GM23338 (cell line): ENCODE data around the gene PRKG2. TPM values are rescaled to one million over a fixed set of nuclear protein-coding genes. Genes with fewer than 3 reads are reported as not detected.

Experiments
- ATAC-seq: fragments of 200-7000 bp; cut with Tn5 transposase; 3 replicates; pipeline ENCODE4 v1.9.1; 2020
- DNase-seq: peaks from one replicate; pipeline ENCODE4 v3.0.0-alpha.2; 2015; ENCODE audit warnings: low spot score
- H2AFZ ChIP-seq: fragments of 200-600 bp; sonication (generic); 2 replicates; pipeline ENCODE4 v1.8.0; 2016; ENCODE audit warnings: antibody characterized with exemption, mild to moderate bottlenecking, moderate library complexity
- H3F3A ChIP-seq: fragments of 200-600 bp; sonication (generic); replicated peaks from 2 replicates; pipeline ENCODE4 v1.8.0; 2017; ENCODE audit warnings: antibody characterized with exemption, mixed run types, low read depth
- H3K27ac ChIP-seq: fragments of 200-600 bp; sonication (generic); 2 replicates; pipeline ENCODE4 v1.6.1; 2016; ENCODE audit warnings: low read depth
- H3K27me3 ChIP-seq: fragments of 200-600 bp; sonication (generic); 2 replicates; pipeline ENCODE4 v1.8.0; 2016; ENCODE audit warnings: mild to moderate bottlenecking, mixed run types, moderate library complexity; ENCODE audit not compliant: insufficient read depth
- H3K36me3 ChIP-seq: fragments of 200-600 bp; sonication (generic); 2 replicates; pipeline ENCODE4 v1.8.0; 2016; ENCODE audit warnings: mild to moderate bottlenecking; ENCODE audit not compliant: insufficient read depth
- H3K4me1 ChIP-seq: fragments of 200-600 bp; sonication (generic); 2 replicates; pipeline ENCODE4 v1.8.0; 2016; ENCODE audit warnings: mild to moderate bottlenecking, moderate library complexity; ENCODE audit not compliant: insufficient read depth
- H3K4me2 ChIP-seq: fragments of 200-600 bp; sonication (generic); 2 replicates; pipeline ENCODE4 v1.7.1; 2017; ENCODE audit warnings: mixed run types
- H3K4me3 ChIP-seq: fragments of 200-600 bp; sonication (generic); 2 replicates; pipeline ENCODE4 v1.6.1; 2016; ENCODE audit warnings: mixed run types
- H3K79me2 ChIP-seq: fragments of 200-600 bp; sonication (generic); replicated peaks from 2 replicates; pipeline ENCODE4 v1.8.0; 2017; ENCODE audit warnings: mild to moderate bottlenecking; ENCODE audit not compliant: insufficient read depth
- H3K9me2 ChIP-seq: fragments of 200-600 bp; sonication (generic); 2 replicates; pipeline ENCODE4 v1.8.0; 2017; ENCODE audit not compliant: insufficient read depth
- H4K20me1 ChIP-seq: fragments of 200-600 bp; sonication (generic); replicated peaks from 2 replicates; pipeline ENCODE4 v1.8.0; 2017; ENCODE audit warnings: mild to moderate bottlenecking; ENCODE audit not compliant: insufficient read depth
- H3K27ac Mint-ChIP-seq: 2 replicates; pipeline ENCODE4 v1.8.0; 2020; ENCODE audit warnings: inconsistent platforms, mild to moderate bottlenecking, moderate library complexity, mixed read lengths
- H3K27me3 Mint-ChIP-seq: 3 replicates; pipeline ENCODE4 v1.8.0; 2022; ENCODE audit warnings: low read depth, mild to moderate bottlenecking, moderate library complexity, mixed read lengths, inconsistent platforms; ENCODE audit not compliant: insufficient read depth, poor library complexity
- H3K36me3 Mint-ChIP-seq: 3 replicates; pipeline ENCODE4 v1.8.0; 2021; ENCODE audit warnings: low read depth, mild to moderate bottlenecking, inconsistent platforms, moderate library complexity, mixed read lengths
- H3K4me1 Mint-ChIP-seq: 3 replicates; pipeline ENCODE4 v1.8.0; 2020; ENCODE audit warnings: mild to moderate bottlenecking, inconsistent platforms, mixed read lengths
- H3K4me3 Mint-ChIP-seq: 3 replicates; pipeline ENCODE4 v1.8.0; 2021; ENCODE audit warnings: moderate library complexity, mild to moderate bottlenecking, inconsistent platforms, mixed read lengths
- H3K9me3 Mint-ChIP-seq: 3 replicates; pipeline ENCODE4 v1.8.0; 2020; ENCODE audit warnings: moderate library complexity, mild to moderate bottlenecking, inconsistent platforms, mixed read lengths
- CREB1 ChIP-seq: fragments of 250-450 bp; sonication (Bioruptor Pico); IDR thresholded peaks from 2 replicates; pipeline ENCODE4 v1.5.0; 2020; ENCODE audit warnings: low read depth, mild to moderate bottlenecking, moderate library complexity
- EZH2 ChIP-seq: fragments of 200-600 bp; sonication (generic); IDR thresholded peaks from one replicate; pipeline ENCODE4 v1.8.0; 2017; ENCODE audit warnings: antibody characterized with exemption, mild to moderate bottlenecking, low read depth; ENCODE audit not compliant: unreplicated experiment
- EZH2phosphoT487 ChIP-seq: fragments of 200-600 bp; sonication (generic); IDR thresholded peaks from one replicate; pipeline ENCODE4 v1.8.1; 2018; ENCODE audit warnings: antibody characterized with exemption; ENCODE audit not compliant: unreplicated experiment
- JUNB ChIP-seq: IDR thresholded peaks from one replicate; pipeline ENCODE4 v1.6.1; 2016; ENCODE audit warnings: antibody characterized with exemption; ENCODE audit not compliant: unreplicated experiment
- NANOG ChIP-seq: IDR thresholded peaks from 2 replicates; pipeline ENCODE4 v1.6.1; 2016; ENCODE audit warnings: antibody characterized with exemption, borderline replicate concordance
- POLR2AphosphoS5 ChIP-seq: IDR thresholded peaks from 2 replicates; pipeline ENCODE4 v1.6.1; 2016; ENCODE audit warnings: antibody characterized with exemption, low read depth
- polyA plus RNA-seq: library from polyadenylated mRNA; unstranded; fragments of >200 nt; fragmentation: Nextera tagmentation; extraction: Ambion mirVana; gene quantifications from 2 replicates; pipeline ENCODE4 v1.2.1, GENCODE V29; 2016
- total RNA-seq: library from RNA; depleted of rRNA; stranded (reverse); fragments of >200 nt; shearing (Covaris generic); gene quantifications from 2 replicates; pipeline ENCODE4 v1.2.3, GENCODE V29; 2014
- TF ChIP-seq, protein P1 (sequence below): IDR thresholded peaks from 2 replicates; pipeline ENCODE4 v1.6.1; 2016; ENCODE audit warnings: antibody characterized with exemption
- TF ChIP-seq, protein P2 (sequence below), 2 experiments: fragments of 200-600 bp in 1 of 2; sonication (generic) in 1 of 2; conservative IDR thresholded peaks; 2 replicates each; pipeline versions ENCODE4 v1.5.1 to v1.6.1; 2016 to 2017; ENCODE audit warnings: antibody characterized with exemption in 2 of 2, low read depth in 2 of 2, mild to moderate bottlenecking in 2 of 2, moderate library complexity in 1 of 2
- TF ChIP-seq, protein P3 (sequence below): IDR thresholded peaks from one replicate; pipeline ENCODE4 v1.6.1; 2018; ENCODE audit warnings: antibody characterized with exemption; ENCODE audit not compliant: unreplicated experiment
- TF ChIP-seq, protein P4 (sequence below): fragments of 250-450 bp; sonication (Bioruptor Pico); IDR thresholded peaks from 2 replicates; pipeline ENCODE4 v1.5.0; 2020; ENCODE audit warnings: mild to moderate bottlenecking, moderate library complexity

The PRKG2 gene
- total and polyA plus RNA-seq, 2 experiments from 2014 or later = 1.9 to 3.6 TPM

DNA sequence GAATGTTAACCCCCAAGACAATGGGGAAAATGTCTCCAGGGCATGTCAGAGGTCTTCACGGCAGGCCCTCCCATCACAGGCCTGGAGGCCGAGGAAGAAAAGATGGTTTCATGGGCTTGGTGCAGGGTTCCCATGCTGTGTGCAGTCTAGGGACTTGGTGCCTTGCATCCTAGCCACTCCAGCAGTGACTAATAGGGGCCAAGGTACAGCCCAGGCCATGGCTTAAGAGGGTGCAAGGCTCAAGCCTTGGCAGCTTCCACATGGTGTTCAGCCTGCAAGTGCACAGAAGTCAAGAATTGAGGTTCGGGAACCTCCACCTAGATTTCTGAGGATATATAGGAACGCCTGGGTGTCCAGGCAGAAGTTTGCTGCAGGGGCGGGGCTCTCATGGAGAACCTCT is 133.9 kb downstream of the PRKG2 start:
- Histone ChIP-seq H3K4me2 (no peak overlapping the region), H3K27ac (no peak overlapping the region), H3K4me1 (no peaks in the 10 kb centered on the region), H3F3A (no peaks in the 10 kb centered on the region), H2AFZ (no peak overlapping the region), H3K27me3 (no peaks in the 10 kb centered on the region), H3K36me3 (no peaks in the 10 kb centered on the region), H3K4me3 (no peak overlapping the region), H3K79me2 (no peaks in the 10 kb centered on the region), H3K9me2 (0 out of 2 replicates have a peak, but pooled peaks cover 6% of the 10 kb centered on the region), H4K20me1 (no peaks in the 10 kb centered on the region)
- Mint-ChIP-seq H3K4me1 (no peaks in the 10 kb centered on the region), H3K27ac (no peak overlapping the region), H3K4me3 (no peak overlapping the region), H3K9me3 (peaks cover 24% of the 10 kb centered on the region), H3K27me3 (peaks cover 1% of the 10 kb centered on the region), H3K36me3 (peaks cover 9% of the 10 kb centered on the region; the same call in 1 of the 3 replicates)
- TF ChIP-seq CREB1 (CRISPR knock-in tag) (no peak), EZH2 (no peak), NANOG (no peak), EZH2phosphoT487 (no peak), POLR2AphosphoS5 (no peak)
- DNase-seq = no peak
- no peak for ATAC-seq

DNA sequence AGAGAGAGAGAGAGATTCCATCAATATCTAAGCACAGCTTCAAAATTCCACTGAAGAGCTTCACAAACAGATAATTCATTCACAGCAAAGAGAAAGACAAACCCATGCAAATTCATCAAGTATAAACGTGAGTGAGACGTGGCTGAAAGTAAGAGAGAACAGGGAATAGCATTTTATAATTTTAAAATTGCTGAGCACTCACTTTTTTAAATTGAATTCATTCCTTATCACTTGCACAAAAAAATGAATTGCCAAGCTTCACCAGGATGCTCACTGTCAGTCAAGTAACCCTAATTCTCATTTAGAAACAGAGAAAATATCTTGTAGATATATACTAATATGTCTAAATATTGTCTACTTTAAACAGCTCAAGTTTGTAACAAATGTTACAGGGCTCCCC is 144.0 kb downstream of the PRKG2 start:
- no peaks in the 10 kb centered on the region for H3K36me3 ChIP-seq
- no peak for ATAC-seq
- DNase-seq = no peak
- H3K27ac Mint-ChIP-seq = no peak overlapping the region
- H3K9me3 Mint-ChIP-seq = no peaks in the 10 kb centered on the region
- no peaks in the 10 kb centered on the region for H3K4me1 Mint-ChIP-seq
- no peaks in the 10 kb centered on the region for H3K79me2 ChIP-seq
- no peaks in the 10 kb centered on the region for H3K36me3 Mint-ChIP-seq
- H3K9me2 ChIP-seq = no peaks in the 10 kb centered on the region
- H3F3A ChIP-seq = no peaks in the 10 kb centered on the region
- H2AFZ ChIP-seq = no peak overlapping the region
- no peak overlapping the region for H3K4me3 ChIP-seq
- H3K27me3 ChIP-seq = no peaks in the 10 kb centered on the region
- no peak overlapping the region for H3K4me2 ChIP-seq
- no peaks in the 10 kb centered on the region for H3K4me1 ChIP-seq
- H3K4me3 Mint-ChIP-seq = no peak overlapping the region
- no peaks in the 10 kb centered on the region for H3K27me3 Mint-ChIP-seq
- no peak overlapping the region for H3K27ac ChIP-seq
- no peaks in the 10 kb centered on the region for H4K20me1 ChIP-seq
- TF ChIP-seq, protein P1, sequence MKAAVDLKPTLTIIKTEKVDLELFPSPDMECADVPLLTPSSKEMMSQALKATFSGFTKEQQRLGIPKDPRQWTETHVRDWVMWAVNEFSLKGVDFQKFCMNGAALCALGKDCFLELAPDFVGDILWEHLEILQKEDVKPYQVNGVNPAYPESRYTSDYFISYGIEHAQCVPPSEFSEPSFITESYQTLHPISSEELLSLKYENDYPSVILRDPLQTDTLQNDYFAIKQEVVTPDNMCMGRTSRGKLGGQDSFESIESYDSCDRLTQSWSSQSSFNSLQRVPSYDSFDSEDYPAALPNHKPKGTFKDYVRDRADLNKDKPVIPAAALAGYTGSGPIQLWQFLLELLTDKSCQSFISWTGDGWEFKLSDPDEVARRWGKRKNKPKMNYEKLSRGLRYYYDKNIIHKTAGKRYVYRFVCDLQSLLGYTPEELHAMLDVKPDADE = no peak
- TF ChIP-seq, protein P2, sequence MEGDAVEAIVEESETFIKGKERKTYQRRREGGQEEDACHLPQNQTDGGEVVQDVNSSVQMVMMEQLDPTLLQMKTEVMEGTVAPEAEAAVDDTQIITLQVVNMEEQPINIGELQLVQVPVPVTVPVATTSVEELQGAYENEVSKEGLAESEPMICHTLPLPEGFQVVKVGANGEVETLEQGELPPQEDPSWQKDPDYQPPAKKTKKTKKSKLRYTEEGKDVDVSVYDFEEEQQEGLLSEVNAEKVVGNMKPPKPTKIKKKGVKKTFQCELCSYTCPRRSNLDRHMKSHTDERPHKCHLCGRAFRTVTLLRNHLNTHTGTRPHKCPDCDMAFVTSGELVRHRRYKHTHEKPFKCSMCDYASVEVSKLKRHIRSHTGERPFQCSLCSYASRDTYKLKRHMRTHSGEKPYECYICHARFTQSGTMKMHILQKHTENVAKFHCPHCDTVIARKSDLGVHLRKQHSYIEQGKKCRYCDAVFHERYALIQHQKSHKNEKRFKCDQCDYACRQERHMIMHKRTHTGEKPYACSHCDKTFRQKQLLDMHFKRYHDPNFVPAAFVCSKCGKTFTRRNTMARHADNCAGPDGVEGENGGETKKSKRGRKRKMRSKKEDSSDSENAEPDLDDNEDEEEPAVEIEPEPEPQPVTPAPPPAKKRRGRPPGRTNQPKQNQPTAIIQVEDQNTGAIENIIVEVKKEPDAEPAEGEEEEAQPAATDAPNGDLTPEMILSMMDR (conservative IDR thresholded peaks at IDR 0.05; ENCODE audit: low read depth in 2 of 2) = no peak
- TF ChIP-seq, protein P3, sequence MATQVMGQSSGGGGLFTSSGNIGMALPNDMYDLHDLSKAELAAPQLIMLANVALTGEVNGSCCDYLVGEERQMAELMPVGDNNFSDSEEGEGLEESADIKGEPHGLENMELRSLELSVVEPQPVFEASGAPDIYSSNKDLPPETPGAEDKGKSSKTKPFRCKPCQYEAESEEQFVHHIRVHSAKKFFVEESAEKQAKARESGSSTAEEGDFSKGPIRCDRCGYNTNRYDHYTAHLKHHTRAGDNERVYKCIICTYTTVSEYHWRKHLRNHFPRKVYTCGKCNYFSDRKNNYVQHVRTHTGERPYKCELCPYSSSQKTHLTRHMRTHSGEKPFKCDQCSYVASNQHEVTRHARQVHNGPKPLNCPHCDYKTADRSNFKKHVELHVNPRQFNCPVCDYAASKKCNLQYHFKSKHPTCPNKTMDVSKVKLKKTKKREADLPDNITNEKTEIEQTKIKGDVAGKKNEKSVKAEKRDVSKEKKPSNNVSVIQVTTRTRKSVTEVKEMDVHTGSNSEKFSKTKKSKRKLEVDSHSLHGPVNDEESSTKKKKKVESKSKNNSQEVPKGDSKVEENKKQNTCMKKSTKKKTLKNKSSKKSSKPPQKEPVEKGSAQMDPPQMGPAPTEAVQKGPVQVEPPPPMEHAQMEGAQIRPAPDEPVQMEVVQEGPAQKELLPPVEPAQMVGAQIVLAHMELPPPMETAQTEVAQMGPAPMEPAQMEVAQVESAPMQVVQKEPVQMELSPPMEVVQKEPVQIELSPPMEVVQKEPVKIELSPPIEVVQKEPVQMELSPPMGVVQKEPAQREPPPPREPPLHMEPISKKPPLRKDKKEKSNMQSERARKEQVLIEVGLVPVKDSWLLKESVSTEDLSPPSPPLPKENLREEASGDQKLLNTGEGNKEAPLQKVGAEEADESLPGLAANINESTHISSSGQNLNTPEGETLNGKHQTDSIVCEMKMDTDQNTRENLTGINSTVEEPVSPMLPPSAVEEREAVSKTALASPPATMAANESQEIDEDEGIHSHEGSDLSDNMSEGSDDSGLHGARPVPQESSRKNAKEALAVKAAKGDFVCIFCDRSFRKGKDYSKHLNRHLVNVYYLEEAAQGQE = no peak
- TF ChIP-seq, protein P4, sequence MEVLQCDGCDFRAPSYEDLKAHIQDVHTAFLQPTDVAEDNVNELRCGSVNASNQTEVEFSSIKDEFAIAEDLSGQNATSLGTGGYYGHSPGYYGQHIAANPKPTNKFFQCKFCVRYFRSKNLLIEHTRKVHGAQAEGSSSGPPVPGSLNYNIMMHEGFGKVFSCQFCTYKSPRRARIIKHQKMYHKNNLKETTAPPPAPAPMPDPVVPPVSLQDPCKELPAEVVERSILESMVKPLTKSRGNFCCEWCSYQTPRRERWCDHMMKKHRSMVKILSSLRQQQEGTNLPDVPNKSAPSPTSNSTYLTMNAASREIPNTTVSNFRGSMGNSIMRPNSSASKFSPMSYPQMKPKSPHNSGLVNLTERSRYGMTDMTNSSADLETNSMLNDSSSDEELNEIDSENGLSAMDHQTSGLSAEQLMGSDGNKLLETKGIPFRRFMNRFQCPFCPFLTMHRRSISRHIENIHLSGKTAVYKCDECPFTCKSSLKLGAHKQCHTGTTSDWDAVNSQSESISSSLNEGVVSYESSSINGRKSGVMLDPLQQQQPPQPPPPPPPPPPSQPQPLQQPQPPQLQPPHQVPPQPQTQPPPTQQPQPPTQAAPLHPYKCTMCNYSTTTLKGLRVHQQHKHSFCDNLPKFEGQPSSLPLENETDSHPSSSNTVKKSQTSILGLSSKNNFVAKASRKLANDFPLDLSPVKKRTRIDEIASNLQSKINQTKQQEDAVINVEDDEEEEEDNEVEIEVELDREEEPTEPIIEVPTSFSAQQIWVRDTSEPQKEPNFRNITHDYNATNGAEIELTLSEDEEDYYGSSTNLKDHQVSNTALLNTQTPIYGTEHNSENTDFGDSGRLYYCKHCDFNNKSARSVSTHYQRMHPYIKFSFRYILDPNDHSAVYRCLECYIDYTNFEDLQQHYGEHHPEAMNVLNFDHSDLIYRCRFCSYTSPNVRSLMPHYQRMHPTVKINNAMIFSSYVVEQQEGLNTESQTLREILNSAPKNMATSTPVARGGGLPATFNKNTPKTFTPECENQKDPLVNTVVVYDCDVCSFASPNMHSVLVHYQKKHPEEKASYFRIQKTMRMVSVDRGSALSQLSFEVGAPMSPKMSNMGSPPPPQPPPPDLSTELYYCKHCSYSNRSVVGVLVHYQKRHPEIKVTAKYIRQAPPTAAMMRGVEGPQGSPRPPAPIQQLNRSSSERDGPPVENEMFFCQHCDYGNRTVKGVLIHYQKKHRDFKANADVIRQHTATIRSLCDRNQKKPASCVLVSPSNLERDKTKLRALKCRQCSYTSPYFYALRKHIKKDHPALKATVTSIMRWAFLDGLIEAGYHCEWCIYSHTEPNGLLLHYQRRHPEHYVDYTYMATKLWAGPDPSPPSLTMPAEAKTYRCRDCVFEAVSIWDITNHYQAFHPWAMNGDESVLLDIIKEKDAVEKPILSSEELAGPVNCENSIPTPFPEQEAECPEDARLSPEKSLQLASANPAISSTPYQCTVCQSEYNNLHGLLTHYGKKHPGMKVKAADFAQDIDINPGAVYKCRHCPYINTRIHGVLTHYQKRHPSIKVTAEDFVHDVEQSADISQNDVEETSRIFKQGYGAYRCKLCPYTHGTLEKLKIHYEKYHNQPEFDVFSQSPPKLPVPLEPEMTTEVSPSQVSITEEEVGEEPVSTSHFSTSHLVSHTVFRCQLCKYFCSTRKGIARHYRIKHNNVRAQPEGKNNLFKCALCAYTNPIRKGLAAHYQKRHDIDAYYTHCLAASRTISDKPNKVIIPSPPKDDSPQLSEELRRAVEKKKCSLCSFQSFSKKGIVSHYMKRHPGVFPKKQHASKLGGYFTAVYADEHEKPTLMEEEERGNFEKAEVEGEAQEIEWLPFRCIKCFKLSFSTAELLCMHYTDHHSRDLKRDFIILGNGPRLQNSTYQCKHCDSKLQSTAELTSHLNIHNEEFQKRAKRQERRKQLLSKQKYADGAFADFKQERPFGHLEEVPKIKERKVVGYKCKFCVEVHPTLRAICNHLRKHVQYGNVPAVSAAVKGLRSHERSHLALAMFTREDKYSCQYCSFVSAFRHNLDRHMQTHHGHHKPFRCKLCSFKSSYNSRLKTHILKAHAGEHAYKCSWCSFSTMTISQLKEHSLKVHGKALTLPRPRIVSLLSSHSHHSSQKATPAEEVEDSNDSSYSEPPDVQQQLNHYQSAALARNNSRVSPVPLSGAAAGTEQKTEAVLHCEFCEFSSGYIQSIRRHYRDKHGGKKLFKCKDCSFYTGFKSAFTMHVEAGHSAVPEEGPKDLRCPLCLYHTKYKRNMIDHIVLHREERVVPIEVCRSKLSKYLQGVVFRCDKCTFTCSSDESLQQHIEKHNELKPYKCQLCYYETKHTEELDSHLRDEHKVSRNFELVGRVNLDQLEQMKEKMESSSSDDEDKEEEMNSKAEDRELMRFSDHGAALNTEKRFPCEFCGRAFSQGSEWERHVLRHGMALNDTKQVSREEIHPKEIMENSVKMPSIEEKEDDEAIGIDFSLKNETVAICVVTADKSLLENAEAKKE (CRISPR knock-in tag) = no peak
- TF ChIP-seq POLR2AphosphoS5 (no peak), JUNB (no peak)
